GM03348 (cell line): Measurements from ENCODE around the gene UBR7.
"Not testable (repeated sequence)": the region's sequence is repeated elsewhere in the genome, so short reads cannot be mapped to it uniquely, and the experiment has no call there.

Experiments used
- DNase-seq: peaks from one replicate; pipeline ENCODE4 v3.0.0; 2012; ENCODE audit warnings: low spot score

UBR7 gene, protein sequence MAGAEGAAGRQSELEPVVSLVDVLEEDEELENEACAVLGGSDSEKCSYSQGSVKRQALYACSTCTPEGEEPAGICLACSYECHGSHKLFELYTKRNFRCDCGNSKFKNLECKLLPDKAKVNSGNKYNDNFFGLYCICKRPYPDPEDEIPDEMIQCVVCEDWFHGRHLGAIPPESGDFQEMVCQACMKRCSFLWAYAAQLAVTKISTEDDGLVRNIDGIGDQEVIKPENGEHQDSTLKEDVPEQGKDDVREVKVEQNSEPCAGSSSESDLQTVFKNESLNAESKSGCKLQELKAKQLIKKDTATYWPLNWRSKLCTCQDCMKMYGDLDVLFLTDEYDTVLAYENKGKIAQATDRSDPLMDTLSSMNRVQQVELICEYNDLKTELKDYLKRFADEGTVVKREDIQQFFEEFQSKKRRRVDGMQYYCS

DNA sequence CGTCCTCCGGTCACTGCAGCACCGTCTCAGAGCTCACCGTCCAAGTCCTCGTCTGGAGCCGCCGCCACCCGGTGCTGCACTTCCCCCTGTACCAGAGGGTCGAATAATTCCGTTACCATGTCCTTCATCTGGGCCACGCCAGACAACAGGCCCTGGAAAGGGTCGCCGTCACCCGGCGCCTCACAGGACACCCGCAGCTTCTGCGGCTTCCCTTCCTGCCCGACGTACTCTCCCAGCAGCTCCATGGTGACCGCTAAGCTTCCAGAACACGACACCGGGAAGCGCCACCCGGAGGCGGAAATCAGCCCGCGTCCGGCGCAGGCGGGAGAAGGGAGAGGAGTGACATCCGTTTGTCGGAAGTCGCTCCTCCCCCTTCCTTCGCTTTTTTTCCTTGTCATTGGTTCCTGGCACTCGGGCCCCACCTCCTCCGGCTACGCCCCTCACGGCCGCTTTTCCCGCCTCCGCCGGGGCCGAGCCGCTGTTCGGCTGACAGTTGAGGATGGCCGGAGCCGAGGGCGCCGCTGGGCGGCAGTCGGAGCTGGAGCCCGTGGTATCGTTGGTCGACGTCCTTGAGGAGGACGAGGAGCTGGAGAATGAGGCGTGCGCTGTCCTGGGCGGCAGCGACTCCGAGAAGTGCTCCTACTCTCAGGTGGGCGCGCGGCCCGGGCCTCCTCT is at the start of gene UBR7, which contains the start of gene GON7:
UBR7 (plus strand) TSS at position 464 of the 675 bp plus-strand sequence; CDS start at position 500, 36 bp downstream.
GON7 (minus strand) TSS at position 273 of the 675 bp plus-strand sequence; CDS start at position 245, 28 bp downstream.
- DNase-seq: peak; percentile 98

DNA sequence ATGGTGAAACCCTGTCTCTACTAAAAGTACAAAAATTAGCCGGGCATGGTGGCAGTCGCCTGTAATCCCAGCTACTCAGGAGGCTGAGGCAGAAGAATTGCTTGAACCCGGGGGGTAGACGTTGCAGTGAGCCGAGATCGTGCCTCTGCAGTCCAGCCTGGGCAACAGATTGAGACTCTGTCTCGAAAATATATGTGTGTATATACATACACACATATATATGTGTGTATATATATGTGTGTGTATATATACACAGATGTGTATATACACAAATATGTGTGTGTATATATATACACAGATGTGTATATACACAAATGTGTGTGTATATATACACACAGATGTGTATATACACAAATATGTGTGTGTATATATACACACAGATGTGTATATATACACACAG is 48.7 kb upstream of the UBR7 start:
- DNase-seq: not testable (repeated sequence)

DNA sequence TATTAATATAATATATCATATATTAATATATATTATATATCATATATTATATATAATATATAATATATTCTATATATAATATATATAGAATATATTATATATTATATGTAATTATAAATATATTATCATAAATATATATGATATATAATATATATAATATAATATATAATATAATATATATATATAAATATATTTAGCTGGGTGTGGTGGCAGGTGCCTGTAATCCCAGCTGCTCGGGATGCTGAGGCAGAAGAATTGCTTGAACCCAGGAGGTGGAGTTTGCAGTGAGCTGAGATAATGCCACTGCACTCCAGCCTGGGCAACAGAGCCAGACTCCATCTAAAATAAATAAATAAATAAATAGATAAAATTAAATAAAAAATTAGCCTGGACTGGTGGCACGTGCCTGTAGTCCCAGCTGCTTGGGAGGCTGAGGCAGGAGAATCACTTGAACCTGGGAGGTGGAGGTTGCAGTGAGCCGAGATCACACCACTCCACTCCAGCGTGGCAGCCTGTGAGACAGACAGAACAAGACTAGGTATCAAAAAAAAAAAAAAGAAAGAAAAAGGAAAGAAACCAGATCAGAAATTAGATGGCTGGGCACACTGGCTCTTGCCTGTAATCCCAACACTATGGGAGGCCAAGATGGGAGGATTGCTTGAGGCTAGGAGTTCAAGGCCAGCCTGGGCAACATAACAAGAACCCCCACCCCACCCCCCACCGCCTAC is 47.3 kb upstream of the UBR7 start:
- DNase-seq: not testable (repeated sequence)

DNA sequence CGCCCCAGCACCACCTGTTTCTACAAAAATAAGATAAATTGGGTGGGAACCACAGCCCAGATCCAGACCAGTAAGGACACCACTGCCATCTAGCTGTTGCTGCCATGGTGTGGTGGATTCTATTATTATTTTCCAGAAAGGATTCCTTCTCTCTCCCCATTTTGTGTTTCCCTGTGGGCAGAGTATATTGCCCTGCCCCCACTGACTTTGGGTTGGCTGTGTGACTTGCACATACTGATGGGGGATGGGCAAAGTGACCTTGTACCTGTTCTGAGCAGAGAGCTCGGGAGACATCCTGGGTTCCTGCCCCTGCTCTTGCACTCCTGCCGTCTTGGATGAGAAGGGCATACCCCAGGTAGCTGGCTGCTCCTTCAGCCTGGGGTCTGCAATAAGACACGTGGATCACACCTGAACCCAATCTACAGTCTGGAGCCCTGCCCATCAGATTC is 46.7 kb upstream of the UBR7 start:
- DNase-seq: peak; percentile 32

DNA sequence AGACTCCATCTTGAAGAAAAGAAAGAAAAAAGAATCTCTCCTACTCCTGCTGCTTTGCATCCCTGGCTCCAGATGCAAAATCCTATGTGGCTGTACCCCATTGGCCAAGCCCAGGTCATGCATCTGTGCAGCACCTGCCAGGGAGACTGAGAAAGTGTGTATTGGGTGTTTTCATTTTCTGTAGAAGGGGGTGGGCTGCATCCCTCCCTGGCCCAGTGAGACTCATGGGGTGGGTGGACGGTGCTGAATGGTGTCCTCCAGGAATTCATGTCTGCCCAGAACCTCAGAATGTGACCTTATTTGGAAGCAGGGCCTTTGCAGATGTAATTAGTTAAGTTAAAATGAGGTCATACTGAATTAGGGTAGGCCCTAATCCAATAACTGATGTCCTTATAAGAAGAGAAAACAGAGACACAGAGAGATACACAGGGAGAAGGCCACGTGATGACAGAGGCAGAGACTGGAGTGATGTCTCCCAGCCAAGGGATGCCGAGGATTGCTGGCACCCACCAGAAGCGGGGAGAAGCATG is 45.6 kb upstream of the UBR7 start:
- DNase-seq: no peak

DNA sequence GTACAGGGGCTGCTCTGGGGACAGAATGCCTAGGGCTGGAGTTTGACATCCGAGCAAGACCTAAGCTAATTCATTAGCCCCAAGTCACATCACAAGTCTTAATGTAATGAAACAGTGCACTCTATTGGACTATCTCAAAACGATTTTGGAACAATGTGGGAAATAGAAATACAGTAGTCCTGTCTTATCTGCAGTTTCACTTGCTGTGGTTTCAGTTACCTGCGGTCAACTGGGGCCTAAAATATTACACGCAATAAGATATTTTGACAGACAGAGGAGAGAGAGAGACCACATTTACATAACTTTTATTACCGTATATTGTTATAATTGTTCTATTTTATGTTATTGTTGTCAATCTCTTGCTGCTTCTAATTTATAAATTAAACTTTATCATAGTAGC is 43.5 kb upstream of the UBR7 start:
- DNase-seq: no peak

DNA sequence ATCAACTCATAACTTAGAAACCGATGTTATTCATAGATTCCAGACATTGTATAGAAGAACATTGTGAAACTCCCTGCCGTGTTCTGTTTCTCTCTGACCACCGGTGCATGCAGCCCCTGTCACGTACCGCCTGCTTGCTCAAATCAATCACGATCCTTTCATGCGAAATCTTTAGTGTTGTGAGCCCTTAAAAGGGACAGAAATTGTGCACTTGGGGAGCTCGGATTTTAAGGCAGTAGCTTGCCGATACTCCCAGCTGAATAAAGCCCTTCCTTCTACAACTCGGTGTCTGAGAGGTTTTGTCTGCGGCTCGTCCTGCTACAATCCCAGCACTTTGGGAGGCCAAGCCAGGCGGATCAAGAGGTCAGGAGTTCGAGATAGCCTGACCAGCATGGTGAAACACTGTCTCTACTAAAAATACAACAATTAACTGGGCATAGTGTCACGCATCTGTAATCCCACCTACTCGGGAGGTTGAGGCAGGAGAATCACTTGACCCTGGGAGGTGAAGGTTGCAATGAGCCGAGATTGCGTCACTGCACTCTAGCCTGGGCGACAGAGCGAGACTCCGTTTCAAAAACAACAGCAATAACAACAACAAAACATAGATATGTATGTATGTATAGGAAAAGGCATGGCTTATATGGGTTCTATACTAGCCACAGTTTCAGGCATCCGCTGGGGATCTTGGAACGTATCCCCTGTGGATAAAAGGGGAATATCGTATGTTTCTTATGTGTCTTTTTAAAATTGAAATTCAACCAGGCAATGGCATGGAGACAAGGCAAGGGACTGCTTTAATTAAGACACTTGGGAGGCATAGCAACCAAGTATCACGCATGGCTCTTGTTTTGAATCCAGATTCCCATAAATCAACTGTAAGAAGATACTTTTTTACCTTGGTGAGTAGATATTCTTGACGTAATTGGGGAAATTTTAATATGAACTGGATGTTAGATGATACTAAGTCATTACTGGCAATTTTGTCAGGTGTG is 41.5 kb upstream of the UBR7 start:
- not testable (repeated sequence) for DNase-seq

DNA sequence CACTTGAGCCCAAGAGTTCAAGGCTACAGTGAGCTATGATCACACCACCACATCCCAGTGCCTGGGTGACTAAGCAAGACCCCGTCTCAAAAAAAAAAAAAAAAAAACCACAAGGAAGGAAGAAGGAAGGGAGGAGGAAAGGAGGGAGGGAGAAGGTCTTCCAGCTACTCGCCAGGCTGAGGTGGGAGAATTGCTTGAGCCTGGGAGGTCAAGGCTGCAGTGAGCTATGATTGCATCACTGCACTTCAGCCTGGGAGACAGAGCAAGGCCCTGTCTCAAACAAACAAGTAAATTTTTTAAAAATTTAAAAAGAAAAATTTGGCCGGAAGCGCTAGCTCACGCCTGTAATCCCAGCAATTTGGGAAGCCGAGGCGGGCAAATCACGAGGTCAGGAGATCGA is 38.4 kb upstream of the UBR7 start:
- DNase-seq: not testable (repeated sequence)

DNA sequence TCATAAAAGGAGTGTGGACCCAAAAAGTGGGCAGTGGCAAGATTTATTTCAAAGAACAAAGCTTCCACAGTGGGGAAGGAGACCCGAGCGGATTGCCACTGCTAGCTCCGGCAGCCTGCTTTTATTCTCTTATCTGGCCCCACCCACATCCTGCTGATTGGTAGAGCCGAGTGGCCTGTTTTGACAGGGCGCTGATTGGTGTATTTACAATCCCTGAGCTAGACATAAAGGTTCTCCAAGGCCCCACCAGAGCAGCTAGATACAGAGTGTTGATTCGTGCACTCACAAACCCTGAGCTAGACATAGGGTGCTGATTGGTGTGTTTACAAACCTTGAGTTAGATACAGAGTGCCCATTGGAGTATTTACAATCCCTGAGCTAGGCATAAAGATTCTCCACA is 37.4 kb upstream of the UBR7 start:
- not testable (repeated sequence) for DNase-seq

DNA sequence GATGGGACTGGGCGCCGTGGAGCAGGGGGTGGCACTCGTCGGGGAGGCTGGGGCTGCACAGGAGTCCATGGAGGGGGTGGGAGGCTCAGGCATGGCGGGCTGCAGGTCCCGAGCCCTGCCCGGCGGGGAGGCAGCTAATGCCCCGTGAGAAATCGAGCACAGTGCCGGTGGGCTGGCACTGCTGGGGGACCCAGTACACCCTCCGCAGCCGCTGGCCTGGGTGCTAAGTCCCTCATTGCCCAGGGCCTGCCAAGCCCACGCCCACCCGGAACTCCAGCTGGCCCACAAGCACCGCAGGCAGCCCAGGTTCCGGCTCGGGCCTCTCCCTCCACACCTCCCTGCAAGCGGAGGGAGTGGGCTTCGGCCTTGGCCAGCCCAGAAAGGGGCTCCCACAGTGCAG is 36.9 kb upstream of the UBR7 start:
- not testable (repeated sequence) for DNase-seq

DNA sequence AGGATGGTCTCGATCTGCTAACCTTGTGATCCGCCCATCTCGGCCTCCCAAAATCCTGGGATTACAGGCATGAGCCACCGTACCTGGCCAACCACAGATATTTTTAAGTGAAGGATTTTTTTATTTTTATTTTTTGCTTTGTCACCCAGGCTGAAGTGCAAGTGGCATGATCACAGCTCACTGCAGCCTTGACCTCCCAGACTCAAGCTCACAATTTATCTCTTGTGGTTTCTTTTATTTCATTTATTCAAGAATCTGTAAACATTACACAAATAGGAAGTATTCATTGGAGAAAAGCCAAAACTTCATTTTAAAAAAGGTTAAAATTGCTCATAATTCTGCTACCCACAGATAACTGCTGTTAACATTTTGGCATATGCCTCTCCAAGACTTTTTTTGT is 35.7 kb upstream of the UBR7 start:
- DNase-seq: no peak

DNA sequence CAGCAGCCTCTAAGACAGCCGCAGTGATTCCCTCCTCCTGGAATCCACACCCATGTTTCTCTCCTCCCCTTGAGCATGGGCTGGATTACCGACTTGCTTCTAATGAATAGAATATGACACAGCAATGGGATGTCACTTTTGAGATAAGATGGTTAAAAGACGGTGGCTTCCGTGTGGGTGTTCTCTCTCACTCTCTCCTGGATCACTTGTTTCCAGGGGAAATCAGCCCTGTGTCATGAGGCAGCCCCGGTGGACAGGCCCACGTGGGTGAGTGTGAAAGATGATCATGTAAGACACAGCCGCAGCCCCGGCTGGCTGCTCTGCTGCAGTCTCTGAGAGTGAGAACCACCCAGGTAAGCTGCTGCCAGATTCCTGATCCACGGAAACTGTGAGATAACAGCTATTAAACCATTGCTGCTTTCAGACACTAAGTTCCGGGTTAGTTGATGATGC is 33.1 kb upstream of the UBR7 start:
- DNase-seq: peak; percentile 9

DNA sequence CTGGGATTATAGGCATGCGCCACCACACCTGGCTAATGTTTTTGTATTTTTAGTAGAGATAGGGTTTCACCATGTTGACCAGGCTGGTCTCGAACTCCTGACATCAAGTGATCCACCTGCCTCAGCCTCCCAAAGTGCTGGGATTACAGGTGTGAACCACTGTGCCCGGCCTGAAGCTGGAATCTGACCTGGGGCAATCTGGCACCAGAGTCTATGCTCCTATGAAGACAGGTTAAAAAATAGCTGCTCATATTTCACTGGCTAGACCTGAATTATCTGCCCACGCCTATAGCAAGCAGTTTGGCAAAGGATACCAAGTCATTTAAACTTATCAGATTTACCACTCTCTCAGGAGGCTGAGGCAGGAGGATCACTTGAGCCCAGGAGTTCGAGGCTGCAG is 32.3 kb upstream of the UBR7 start:
- DNase-seq: not testable (repeated sequence)

DNA sequence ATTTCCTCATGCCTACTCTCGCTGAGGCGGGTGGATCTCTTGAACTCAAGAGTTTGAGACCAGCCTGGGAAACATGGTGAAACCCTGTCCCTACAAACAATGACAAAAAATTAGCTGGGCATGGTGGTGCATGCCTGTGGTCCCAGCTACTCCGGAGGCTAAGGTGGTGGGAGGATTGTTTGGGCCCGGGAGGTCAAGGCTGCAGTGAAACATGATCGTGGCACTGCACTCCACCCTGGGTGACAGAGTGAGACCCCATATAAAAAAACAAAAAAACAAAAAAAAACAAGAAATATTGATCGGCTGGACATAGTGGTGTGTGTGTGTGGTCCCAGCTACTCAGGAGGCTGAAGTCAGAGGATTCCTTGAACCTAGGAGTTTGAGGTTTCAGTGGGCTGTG is 31.6 kb upstream of the UBR7 start:
- DNase-seq: no peak

DNA sequence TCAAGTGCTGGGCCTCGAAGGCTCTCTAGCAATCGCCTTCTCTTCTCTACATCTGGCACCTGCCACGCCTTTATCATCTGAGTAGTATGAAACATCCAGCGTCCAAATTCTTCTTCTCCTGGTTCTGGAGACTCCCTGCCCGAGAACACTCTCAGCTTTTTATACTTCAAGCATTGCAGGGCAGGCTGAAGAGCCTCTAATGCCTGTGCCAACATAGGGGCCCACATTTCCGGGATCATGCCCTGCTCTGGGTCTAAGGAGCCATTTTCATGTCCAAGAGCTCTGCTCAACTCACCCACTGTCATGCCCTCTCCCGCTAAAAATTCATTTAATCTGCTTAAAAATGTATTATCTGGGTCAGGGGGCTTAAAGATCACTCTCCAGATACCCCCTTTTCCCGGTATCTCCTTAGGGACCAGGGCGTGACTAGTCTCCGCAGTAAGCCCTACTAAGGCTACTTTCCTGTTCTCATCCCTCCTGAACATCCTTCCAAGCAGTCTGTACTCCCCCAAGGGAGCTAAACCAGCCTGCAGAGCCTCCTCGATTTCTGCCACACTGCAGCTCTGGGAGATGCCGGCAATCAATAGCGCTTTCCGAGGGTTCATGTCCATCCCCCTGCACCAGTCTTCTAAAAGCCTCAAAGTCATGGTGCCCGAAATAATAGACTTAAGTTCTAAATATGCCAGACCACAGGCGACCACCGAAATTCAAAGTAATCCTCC is 23.3 kb upstream of the UBR7 start:
- DNase-seq: no peak

DNA sequence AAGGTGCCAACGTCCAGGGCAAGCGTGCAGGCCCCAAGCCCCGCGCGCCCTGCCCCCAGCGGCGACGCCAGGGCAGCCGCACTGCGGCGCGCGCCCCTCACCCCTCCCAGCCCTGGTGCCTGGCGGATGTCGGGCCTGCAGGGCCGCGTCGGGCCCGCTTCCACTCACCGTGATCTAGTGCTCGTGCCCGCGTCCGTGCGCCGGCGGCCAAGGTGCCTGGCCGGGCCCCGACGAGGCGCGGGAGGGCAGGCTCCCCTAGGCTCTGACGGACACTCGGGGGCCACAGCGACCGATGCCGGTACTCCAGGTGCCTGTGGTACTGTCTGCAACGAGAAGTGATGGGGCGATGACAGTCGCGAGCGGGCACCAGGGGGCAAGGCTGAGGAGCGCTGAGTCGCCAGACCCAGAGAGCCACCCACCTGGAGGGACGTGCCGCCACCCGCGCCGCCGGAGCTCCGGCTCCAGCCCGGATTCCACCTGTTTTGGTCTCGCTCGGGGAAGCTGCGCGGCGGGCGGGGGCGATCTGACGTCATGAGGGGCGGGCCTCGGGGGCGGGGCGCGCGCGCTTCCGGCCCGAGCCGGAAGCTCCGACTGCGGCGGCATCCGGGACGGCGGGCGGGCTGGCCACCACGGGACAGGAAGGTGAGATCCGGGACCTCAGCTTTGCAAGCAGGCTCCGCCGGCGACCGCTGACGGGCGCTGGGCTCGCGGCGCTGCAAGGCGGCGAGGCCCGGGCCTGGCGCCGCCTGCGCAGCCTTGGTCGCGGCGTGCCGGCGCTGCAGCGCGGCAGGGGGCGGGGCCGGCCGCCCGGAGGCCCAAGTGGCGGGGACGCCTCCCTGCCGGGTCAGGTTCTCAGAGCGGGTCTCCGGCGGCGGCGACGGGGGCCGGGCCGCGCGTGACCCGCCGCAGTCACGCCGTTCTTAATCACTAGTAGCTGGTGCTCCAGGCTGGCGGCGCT is 22.4 kb upstream of the UBR7 start, which contains the start of the genes LYSET and MOAP1:
LYSET (plus strand) TSS at position 927 of the 958 bp plus-strand sequence. CDS start 89 bp downstream, outside the sequence.
MOAP1 (minus strand) TSS at position 507 of the 958 bp plus-strand sequence. CDS start 655 bp downstream, outside the sequence.
- DNase-seq: peak; percentile 96

DNA sequence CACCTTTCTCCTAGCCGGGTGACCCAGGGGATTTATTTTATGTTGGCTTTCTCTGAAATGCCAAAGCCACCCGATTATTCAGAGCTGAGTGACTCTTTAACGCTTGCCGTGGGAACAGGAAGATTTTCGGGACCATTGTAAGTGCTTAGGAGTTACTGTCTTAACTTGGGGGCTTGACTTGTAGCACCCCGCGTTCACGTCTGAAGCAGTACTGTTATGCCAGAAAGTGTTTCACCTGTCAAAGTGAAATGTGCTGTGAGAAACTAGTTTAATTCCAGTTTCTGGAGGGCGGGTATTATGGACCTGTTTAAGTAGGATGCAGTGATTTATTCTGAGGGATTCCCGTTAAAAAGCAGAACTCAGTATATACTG is 21.7 kb upstream of the UBR7 start:
- DNase-seq: no peak

DNA sequence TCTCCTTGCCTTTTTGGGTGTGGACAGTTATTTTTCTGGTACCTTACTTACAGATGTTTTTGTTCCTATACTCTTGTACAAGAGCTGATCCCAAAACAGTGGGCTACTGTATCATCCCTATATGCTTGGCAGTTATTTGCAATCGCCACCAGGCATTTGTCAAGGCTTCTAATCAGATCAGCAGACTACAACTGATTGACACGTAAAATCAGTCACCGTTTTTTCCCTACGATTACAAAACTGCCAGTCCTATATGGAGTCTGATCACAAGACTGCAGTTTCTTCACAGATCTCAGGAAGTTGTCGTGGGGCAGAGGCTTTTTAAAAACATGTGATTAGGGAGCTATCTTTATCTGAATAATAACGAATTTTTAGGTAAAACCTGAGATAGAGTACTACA is 20.6 kb upstream of the UBR7 start:
- DNase-seq: no peak

DNA sequence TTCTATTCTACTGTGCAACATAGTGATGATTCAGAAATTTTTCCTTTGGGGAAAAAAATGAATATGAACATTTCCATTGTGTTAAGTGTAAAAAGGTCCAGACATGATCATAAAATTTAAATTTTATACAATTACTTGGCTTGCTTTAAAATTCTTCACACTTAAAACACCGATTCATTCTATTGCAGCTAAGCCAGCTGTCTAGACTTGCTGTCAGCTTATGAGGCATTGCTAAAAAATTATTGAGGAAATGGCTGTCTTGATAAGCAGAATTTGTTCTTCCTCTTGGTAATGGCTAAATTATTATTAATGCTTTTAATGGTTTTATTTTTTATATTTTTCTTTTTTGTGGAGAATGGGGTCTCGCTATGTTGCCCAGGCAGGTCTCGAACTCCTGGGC is 20.1 kb upstream of the UBR7 start:
- DNase-seq: no peak
